HPDE6-E6E7 (cell line): ENCODE measurements around the gene RGS16.

Experiments used
- DNase-seq: peaks from one replicate; pipeline ENCODE4 v3.0.0; 2011; ENCODE audit warnings: missing footprints; ENCODE audit errors: extremely low spot score

Gene RGS16

GRCh38 chr1:182608845-182609610 is 4.8 kb upstream of the RGS16 start:
- no peak for DNase-seq

- no peak for DNase-seq
Measured at GRCh38 chr1:182608236-182608635, 4.0 kb upstream of the RGS16 start.

GRCh38 chr1:182607566-182607965 is 3.4 kb upstream of the RGS16 start:
- no peak for DNase-seq

DNA sequence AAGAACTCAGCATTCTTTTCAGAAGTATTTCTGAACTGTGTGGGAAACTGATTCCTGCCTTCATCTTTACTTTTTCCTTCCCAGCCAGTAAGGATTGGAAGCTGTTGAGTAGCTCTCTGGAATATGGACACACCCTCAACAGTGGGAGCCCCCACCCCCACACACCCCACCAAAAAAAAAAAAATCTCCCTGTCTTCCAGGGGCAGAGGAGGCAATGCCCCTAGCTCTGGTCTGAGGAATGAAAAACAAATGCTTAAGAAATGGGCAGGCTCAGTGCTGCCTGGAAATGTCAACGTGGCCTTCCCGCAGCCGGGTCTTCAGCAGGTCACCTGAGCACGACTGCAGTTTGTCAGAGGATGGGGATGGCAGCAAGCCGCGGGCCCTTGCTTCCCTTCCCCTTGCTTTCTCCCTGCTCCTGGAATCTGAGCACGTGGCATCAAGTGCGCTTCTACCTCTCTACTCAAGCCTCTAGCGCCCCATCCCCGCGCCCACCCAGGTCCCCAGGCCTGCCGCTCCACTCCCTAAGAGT is 479 bp downstream of the RGS16 start:
- no peak for DNase-seq

- no peak for DNase-seq
Measured at GRCh38 chr1:182602935-182603645, 1.1 kb downstream of the RGS16 start.

GRCh38 chr1:182601913-182602312 is 2.3 kb downstream of the RGS16 start:
- no peak for DNase-seq

DNA sequence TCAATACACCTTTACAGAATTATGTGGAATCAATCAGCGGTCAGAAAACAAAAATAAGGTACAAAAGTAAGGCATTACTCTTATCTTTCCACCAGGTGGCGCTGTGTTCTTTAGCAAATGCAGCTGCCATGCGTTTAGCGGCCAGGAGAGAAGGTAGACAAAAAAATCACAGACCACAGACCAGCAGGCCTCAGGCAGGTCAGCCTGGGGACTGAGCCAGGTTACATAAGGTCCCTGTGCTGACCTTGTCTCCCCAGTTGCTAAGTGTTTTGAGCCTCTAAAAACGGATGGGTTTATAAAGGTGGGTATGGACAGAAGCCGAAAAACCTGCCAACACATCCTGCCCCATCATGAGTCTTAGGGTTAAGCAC is 2.8 kb downstream of the RGS16 start:
- DNase-seq: peak; percentile 42

- DNase-seq: no peak
Measured at GRCh38 chr1:182600745-182601415, 3.3 kb downstream of the RGS16 start.

- DNase-seq: no peak
Measured at GRCh38 chr1:182600036-182600713, 4.0 kb downstream of the RGS16 start.

GRCh38 chr1:182599339-182599738 is 4.8 kb downstream of the RGS16 start:
- no peak for DNase-seq

DNA sequence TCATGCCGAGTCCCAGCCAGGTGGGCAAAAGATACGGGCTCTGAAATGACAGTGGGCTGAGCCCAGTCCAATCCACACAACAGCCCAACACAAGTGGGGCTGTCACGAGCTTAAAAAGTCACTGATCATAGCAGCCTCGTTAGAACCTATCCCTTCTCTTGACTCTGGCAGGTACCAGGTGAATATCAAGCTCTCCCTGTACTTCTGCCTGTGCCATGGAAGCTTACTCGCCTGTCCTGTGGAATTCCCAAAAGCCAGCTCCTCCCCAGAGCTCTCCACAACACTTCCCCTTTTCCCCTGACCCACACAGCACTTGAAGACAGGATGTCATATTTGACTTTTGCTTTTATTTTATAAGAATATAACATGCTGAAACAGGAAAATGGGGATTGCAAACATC is 5.9 kb downstream of the RGS16 start:
- DNase-seq: no peak

GRCh38 chr1:182596934-182597333 is 7.3 kb downstream of the RGS16 start:
- no peak for DNase-seq

DNA sequence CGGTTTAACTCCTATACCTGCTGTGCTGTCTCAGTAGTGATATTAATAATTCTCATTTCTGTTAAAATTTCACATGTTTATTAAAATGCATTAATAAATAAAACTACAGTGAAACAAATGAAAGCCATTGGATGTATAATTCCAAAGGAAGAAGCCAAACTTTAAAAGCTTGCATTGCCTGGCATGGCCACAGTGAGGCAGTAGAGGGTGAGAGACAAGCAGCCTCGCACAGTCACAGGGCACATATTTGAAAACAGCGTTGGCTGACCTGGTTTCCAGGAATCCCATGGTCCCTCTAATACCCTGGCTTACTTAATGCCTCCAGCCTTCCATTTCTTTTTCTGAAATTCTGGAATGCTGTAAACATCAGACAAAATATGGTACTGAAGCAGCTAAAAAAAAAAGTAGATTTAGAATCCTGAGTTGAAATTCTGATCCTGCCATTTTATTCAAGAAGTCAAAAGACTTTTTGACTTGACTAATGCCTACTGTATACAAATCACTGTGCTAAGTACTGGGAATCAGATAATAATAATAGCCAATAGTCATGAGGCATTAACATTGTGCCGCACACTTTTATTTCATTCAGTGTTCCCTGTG is 8.4 kb downstream of the RGS16 start:
- peak; percentile 51 for DNase-seq

DNA sequence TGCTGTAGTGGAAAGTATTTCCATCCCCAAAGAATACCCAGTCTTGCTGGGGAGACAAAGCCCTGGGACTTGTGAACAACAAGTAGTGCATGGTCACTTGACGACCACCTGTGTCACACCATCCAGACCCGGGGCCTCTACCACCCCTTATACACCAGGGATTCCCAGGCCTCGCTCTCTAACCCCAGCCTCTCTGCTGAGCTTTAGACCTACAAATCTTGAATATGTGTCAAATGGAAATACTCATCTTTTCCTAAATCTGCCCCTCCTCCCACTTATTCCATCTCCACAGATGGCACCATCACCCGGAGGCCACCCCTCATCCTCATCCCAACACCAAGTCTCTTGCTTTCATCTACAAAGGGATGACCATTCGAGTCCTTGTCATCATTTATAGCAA is 14.3 kb downstream of the RGS16 start:
- no peak for DNase-seq

DNA sequence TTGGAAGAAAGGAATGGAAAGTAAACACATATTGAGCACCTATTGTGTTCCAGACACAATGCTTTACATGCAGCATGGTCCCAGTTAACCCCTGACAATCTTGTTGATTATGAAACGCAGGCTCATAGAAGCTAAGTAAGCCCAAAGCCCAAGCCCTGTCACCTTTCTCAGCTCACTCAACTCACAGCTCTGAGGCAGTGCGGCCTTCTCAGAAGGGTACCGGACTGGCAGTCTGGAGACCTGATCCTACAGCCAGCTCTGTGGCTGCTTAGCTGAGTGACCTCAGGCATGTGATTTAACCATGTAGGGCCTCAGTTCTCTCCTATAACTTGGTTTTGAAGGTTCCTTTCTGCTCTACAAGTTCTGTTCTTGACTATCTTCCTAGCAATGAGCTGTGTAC is 14.7 kb downstream of the RGS16 start:
- no peak for DNase-seq

DNA sequence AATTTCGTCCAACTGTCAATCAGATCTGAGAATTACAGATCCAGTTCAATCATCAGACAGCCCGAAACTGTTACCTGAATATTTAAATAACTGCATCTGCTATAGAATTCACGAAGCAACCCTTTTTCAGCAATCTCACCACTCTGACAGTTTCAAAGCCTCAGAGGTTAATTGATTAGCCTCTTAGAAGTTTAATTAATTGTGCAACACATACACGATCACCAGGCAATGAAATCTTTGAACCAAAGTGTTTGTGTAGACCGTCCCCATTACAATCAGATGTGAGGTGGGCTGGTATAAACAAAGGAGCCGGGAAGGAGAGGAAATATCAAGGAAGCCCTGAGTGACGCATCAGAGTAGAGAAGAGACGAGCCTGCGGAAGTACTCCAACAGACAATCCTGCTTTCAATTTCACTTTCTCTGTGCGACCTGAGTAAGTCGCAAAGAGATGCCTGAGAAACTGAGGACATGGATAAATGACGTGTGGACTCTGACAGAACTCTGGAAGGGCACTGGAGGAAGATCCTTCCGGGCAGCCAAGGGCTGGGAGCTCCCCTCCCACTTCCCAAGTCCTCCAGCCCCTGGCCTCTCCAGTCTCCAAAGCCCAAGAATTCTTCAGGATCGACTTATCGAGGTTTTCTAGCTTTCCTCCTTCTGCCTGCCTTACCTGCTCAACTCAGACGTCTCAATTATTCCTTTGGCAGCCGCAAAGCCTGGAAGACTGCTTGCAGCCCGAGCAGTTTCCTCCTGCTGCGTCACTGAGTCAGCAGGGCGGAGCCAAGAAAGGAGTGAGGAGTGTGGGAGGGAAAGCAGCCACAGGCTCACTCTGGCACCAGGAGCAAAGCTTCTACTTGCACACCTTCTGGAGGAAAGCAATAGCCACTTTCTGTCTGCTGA is 15.4 kb downstream of the RGS16 start, which contains the start of gene RNASEL:
RNASEL (minus strand) TSS at position 757 of the 897 bp plus-strand sequence. CDS start 2,450 bp downstream, outside the sequence.
- DNase-seq: peak; percentile 81

- DNase-seq: no peak
Measured at GRCh38 chr1:182587666-182588499, 16.3 kb downstream of the RGS16 start.

DNA sequence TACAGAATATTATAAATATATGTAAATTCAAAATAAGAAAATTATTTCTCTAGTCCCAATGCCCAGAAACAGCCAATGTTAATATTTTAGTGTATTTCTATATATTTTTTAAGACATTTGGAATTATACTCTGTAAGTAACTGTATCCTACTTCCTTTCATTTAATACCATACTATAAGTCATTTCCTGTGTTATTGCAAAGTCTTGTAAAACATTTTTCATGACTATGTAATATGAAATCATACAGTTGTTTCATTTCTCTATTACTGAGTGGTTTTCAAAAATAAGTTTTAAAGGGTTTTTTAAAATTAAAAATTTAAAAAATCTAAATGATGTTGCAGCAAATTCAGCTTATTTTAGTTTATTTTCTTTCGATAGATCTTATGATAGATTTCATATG is 17.1 kb downstream of the RGS16 start:
- no peak for DNase-seq

DNA sequence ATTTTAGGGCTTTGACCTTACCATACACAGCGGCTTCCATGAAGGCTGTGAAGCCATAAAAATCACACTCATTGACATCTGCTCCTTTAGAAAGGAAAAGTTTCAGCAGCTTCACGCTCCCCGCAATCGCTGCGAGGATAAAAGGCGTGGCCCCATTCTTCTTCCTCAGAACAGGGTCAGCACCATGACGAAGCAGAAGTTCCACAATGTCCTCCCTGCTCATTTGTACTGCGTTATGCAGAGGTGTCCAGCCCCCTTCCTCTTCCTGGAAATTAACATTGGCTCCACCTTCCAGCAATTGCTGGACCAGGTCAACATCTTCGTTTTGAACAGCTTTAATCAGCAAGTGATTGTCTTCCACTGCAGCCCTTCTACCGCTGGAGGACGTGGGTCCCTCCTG is 17.8 kb downstream of the RGS16 start:
- no peak for DNase-seq

- DNase-seq: no peak
Measured at GRCh38 chr1:182584746-182585145, 19.4 kb downstream of the RGS16 start.
